ENCODE measurements around the gene YIF1B.

DNA sequence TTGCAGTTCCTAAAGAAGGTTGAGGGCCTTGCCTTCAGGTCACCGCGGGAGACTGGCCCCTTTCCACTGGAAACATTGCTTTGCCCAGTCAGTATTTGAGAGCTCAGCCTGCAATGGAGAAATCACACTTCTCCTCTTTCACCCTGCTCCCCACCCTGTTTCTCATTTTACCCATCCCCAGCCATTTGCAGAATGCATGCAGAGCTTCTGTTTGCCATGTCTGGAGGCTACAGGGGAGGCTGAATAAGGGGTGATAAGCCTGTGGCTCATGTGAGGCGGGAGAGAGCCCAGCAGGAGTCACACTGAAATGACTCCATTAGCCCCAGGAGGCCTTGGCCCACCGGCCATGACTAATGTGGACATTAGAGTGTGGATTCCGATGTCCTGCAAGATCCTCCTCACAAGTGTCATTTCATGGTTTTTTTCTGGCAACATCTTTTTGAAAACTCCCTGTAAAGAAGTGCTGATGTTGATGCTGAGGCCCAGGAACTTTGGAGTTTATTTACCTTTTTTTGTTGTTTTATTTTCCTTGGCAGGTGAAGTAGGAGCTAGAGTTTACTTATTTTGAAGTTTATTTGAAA lies 45.1 kb downstream of the YIF1B start:
- TF ChIP-seq, protein P1, sequence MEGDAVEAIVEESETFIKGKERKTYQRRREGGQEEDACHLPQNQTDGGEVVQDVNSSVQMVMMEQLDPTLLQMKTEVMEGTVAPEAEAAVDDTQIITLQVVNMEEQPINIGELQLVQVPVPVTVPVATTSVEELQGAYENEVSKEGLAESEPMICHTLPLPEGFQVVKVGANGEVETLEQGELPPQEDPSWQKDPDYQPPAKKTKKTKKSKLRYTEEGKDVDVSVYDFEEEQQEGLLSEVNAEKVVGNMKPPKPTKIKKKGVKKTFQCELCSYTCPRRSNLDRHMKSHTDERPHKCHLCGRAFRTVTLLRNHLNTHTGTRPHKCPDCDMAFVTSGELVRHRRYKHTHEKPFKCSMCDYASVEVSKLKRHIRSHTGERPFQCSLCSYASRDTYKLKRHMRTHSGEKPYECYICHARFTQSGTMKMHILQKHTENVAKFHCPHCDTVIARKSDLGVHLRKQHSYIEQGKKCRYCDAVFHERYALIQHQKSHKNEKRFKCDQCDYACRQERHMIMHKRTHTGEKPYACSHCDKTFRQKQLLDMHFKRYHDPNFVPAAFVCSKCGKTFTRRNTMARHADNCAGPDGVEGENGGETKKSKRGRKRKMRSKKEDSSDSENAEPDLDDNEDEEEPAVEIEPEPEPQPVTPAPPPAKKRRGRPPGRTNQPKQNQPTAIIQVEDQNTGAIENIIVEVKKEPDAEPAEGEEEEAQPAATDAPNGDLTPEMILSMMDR (IDR thresholded peaks at IDR 0.05; ENCODE audit: low read depth, low read length) = no peak
- TF ChIP-seq EZH2phosphoT487 (IDR thresholded peaks at IDR 0.05; ENCODE audit: low read depth) = no peak
